Ovary (tissue), 3 donors: Measurements from ENCODE around the gene SMC1B.

Experiments
- CTCF ChIP-seq, 3 donors: fragments of 450-650 bp in 2 of 3; fragments of 200-600 bp in 1 of 3; IDR thresholded peaks; one replicate each; pipeline versions ENCODE4 v1.5.1 to v1.8.0; 2016 to 2022; ENCODE audit warnings: antibody characterized with exemption in 3 of 3, mild to moderate bottlenecking in 1 of 3
- EP300 ChIP-seq: sonication (generic); formaldehyde crosslinking; IDR thresholded peaks from one replicate; pipeline ENCODE4 v1.6.1; 2017; ENCODE audit warnings: antibody characterized with exemption
- donor health status: DM: no; HTN: no; CAD: no.

GRCh38 chr22:45320357-45320976, 92.9 kb downstream of the SMC1B start:
- TF ChIP-seq CTCF (IDR thresholded peaks at IDR 0.05) = no peak
- TF ChIP-seq EP300 = no peak
